Caco-2 (cell line): ENCODE results near the gene RSU1. TPM values are rescaled to one million over a fixed set of nuclear protein-coding genes. Genes with fewer than 3 reads are reported as not detected.
A peak's percentile ranks its signal among the peaks of the same experiment; 100 is the strongest.

Experiments used
- BruUV-seq: library from RNA; stranded (reverse); fragments of 400-500 nt; replicated peaks from 2 replicates; lab custom pipeline; 2021; lab: Mats Ljungman, UMichigan
- CTCF ChIA-PET: fragments of 300-600 bp; sonication (Branson Sonifier 250); formaldehyde crosslinking; loops from one replicate; lab custom pipeline; 2022; ENCODE audit warnings: antibody characterized with exemption; lab: Charles Lee
- POLR2A ChIA-PET: fragments of 300-600 bp; sonication (Branson Sonifier 250); formaldehyde crosslinking; loops from one replicate; lab custom pipeline; 2022; ENCODE audit warnings: antibody characterized with exemption; lab: Charles Lee
- DNase-seq, 2 experiments: peaks; one replicate each; pipeline versions ENCODE4 v3.0.0 to v3.0.0-alpha.2; 2020 to 2022
- H3K27me3 ChIP-seq: replicated peaks from 2 replicates; pipeline ENCODE4 v1.6.0; 2011; ENCODE audit warnings: low read length; ENCODE audit not compliant: control insufficient read depth, insufficient read depth
- H3K36me3 ChIP-seq: 2 replicates; pipeline ENCODE4 v1.5.1; 2011; ENCODE audit warnings: low read length; ENCODE audit not compliant: control insufficient read depth, insufficient read depth
- H3K4me1 ChIP-seq: fragments of 250-450 bp; sonication (Bioruptor Pico); 2 replicates; pipeline ENCODE4 v1.5.1; 2020; ENCODE audit warnings: mild to moderate bottlenecking
- H3K4me3 ChIP-seq: 2 replicates; pipeline ENCODE4 v1.5.1; 2011; ENCODE audit warnings: low read depth, mild to moderate bottlenecking, control low read depth, low read length
- H3K9me3 ChIP-seq: fragments of 250-450 bp; sonication (Bioruptor Pico); 2 replicates; pipeline ENCODE4 v1.5.1; 2020; ENCODE audit warnings: mild to moderate bottlenecking, moderate library complexity
- H3K27ac Mint-ChIP-seq: one replicate; pipeline ENCODE4 v1.8.0; 2022; ENCODE audit warnings: mixed read lengths; ENCODE audit not compliant: unreplicated experiment
- H3K27me3 Mint-ChIP-seq: one replicate; pipeline ENCODE4 v1.8.0; 2022; ENCODE audit warnings: mixed read lengths; ENCODE audit not compliant: insufficient read depth, unreplicated experiment
- H3K36me3 Mint-ChIP-seq: one replicate; pipeline ENCODE4 v1.8.0; 2022; ENCODE audit warnings: mild to moderate bottlenecking, mixed read lengths; ENCODE audit not compliant: insufficient read depth, unreplicated experiment
- H3K4me1 Mint-ChIP-seq: one replicate; pipeline ENCODE4 v1.8.0; 2022; ENCODE audit warnings: low read depth, mixed read lengths; ENCODE audit not compliant: unreplicated experiment
- H3K4me3 Mint-ChIP-seq: one replicate; pipeline ENCODE4 v1.8.0; 2022; ENCODE audit warnings: mild to moderate bottlenecking, moderate library complexity, mixed read lengths; ENCODE audit not compliant: unreplicated experiment
- H3K9me3 Mint-ChIP-seq: one replicate; pipeline ENCODE4 v1.8.0; 2022; ENCODE audit warnings: mixed read lengths; ENCODE audit not compliant: unreplicated experiment
- intact Hi-C: fragments of 100-400 bp; cut with micrococcal nuclease; formaldehyde crosslinking; loops from one replicate; pipeline ENCODE4 v1.10.0; 2022; ENCODE audit not compliant: unreplicated experiment
- total RNA-seq: library from RNA; stranded (reverse); gene quantifications from 2 replicates; pipeline ENCODE4 v1.2.3, GENCODE V29; 2022
- TF ChIP-seq, protein P1 (sequence below), 2 experiments: fragments of 200-600 bp in 1 of 2; IDR thresholded peaks; 1 replicate in 1 of 2; 2 replicates in 1 of 2; pipeline versions ENCODE4 v1.5.1 to v1.8.0; 2011 to 2022; ENCODE audit warnings: antibody characterized with exemption in 1 of 2, control low read depth in 1 of 2, inconsistent platforms in 1 of 2, low read depth in 1 of 2, low read length in 1 of 2, mild to moderate bottlenecking in 1 of 2, moderate library complexity in 1 of 2; ENCODE audit not compliant: insufficient read depth in 1 of 2, severe bottlenecking in 1 of 2, unreplicated experiment in 1 of 2

RSU1 gene
- total RNA-seq, 1 experiment from 2014 or later = 62.0 TPM

- POLR2A ChIA-PET = no interaction called here
- no TSS peak for BruUV-seq
- no peaks in the 10 kb centered on the region for H3K27me3 ChIP-seq
- no peaks in the 10 kb centered on the region for H3K9me3 Mint-ChIP-seq
- no peak overlapping the region for H3K27ac Mint-ChIP-seq
- H3K36me3 ChIP-seq = no peaks in the 10 kb centered on the region
- TF ChIP-seq, protein P1, sequence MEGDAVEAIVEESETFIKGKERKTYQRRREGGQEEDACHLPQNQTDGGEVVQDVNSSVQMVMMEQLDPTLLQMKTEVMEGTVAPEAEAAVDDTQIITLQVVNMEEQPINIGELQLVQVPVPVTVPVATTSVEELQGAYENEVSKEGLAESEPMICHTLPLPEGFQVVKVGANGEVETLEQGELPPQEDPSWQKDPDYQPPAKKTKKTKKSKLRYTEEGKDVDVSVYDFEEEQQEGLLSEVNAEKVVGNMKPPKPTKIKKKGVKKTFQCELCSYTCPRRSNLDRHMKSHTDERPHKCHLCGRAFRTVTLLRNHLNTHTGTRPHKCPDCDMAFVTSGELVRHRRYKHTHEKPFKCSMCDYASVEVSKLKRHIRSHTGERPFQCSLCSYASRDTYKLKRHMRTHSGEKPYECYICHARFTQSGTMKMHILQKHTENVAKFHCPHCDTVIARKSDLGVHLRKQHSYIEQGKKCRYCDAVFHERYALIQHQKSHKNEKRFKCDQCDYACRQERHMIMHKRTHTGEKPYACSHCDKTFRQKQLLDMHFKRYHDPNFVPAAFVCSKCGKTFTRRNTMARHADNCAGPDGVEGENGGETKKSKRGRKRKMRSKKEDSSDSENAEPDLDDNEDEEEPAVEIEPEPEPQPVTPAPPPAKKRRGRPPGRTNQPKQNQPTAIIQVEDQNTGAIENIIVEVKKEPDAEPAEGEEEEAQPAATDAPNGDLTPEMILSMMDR (IDR thresholded peaks at IDR 0.05; ENCODE audit: insufficient read depth in 1 of 2, low read depth in 1 of 2, low read length in 1 of 2, severe bottlenecking in 1 of 2, unreplicated experiment in 1 of 2) = no peak
- intact Hi-C loops = no loop called here
- no peak for DNase-seq
- no peaks in the 10 kb centered on the region for H3K9me3 ChIP-seq
- no peaks in the 10 kb centered on the region for H3K36me3 Mint-ChIP-seq
- no peak overlapping the region for H3K4me3 Mint-ChIP-seq
- CTCF ChIA-PET = no interaction called here
- H3K4me3 ChIP-seq = no peak overlapping the region
- H3K27me3 Mint-ChIP-seq = no peaks in the 10 kb centered on the region
- H3K4me1 Mint-ChIP-seq = no peaks in the 10 kb centered on the region
- H3K4me1 ChIP-seq = peaks cover 8% of the 10 kb centered on the region; the same call in 1 of the 2 replicates
These were observed 48.5 kb downstream of the RSU1 start for GRCh38 chr10:16768702-16769101.

GRCh38 chr10:16765509-16766375 is 51.5 kb downstream of the RSU1 start:
- Mint-ChIP-seq H3K27me3 (no peaks in the 10 kb centered on the region), H3K27ac (no peak overlapping the region), H3K4me1 (no peaks in the 10 kb centered on the region), H3K9me3 (no peaks in the 10 kb centered on the region), H3K4me3 (no peak overlapping the region), H3K36me3 (peaks cover 5% of the 10 kb centered on the region)
- ChIA-PET POLR2A (no interaction called here), CTCF (interaction anchor here (1.6 kb wide), 1 partner anchor 43 kb away, joined by 6 read pairs; no protein-coding TSS in a partner anchor)
- no peaks in the 10 kb centered on the region for H3K9me3 ChIP-seq
- BruUV-seq = no TSS peak
- no peak overlapping the region for H3K4me3 ChIP-seq
- no peaks in the 10 kb centered on the region for H3K27me3 ChIP-seq
- intact Hi-C loops = no loop called here
- no peaks in the 10 kb centered on the region for H3K36me3 ChIP-seq
- peak; percentile 31 to 47 for DNase-seq
- peaks cover 8% of the 10 kb centered on the region; the same call in 1 of the 2 replicates for H3K4me1 ChIP-seq
- TF ChIP-seq, protein P1 (IDR thresholded peaks at IDR 0.05; ENCODE audit: insufficient read depth in 1 of 2, low read depth in 1 of 2, low read length in 1 of 2, severe bottlenecking in 1 of 2, unreplicated experiment in 1 of 2) = no peak

DNA sequence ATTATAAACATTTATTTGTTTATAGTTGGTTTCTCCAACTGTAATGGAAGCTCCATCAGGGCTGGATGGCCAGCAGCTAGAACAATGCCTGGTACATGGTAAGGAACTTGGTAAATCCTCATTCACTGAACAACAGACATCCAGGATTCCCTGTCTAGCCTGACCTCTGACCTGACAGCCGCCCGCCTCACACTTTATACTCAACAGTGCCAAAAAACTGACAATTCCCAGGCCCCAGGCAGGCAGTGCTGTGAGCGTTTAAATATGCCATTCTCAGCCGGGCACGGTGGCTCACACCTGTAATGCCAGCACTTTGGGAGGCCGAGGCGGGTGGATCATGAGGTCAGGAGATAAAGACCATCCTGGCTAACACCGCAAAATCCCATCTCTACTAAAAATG is 55.9 kb downstream of the RSU1 start:
- no peaks in the 10 kb centered on the region for H3K4me1 Mint-ChIP-seq
- Histone ChIP-seq H3K27me3 (no peaks in the 10 kb centered on the region), H3K4me1 (peaks cover 6% of the 10 kb centered on the region; the same call in 1 of the 2 replicates), H3K36me3 (no peaks in the 10 kb centered on the region), H3K9me3 (no peaks in the 10 kb centered on the region), H3K4me3 (no peak overlapping the region)
- no peak for DNase-seq
- H3K9me3 Mint-ChIP-seq = no peaks in the 10 kb centered on the region
- CTCF ChIA-PET = no interaction called here
- TF ChIP-seq, protein P1 (IDR thresholded peaks at IDR 0.05; ENCODE audit: insufficient read depth in 1 of 2, low read depth in 1 of 2, low read length in 1 of 2, severe bottlenecking in 1 of 2, unreplicated experiment in 1 of 2) = no peak
- H3K4me3 Mint-ChIP-seq = no peak overlapping the region
- H3K27me3 Mint-ChIP-seq = no peaks in the 10 kb centered on the region
- intact Hi-C loops = no loop called here
- POLR2A ChIA-PET = no interaction called here
- BruUV-seq = no TSS peak
- H3K36me3 Mint-ChIP-seq = peaks cover 11% of the 10 kb centered on the region
- H3K27ac Mint-ChIP-seq = no peak overlapping the region
